DMS53 (cell line): ENCODE measurements around the gene OAF.
"Not testable (repeated sequence)": the region's sequence is repeated elsewhere in the genome, so short reads cannot be mapped to it uniquely, and the experiment has no call there.

ENCODE experiments used
- DNase-seq: peaks from one replicate; lab custom pipeline; 2025; lab: John Stamatoyannopoulos, UW

Gene OAF

DNA sequence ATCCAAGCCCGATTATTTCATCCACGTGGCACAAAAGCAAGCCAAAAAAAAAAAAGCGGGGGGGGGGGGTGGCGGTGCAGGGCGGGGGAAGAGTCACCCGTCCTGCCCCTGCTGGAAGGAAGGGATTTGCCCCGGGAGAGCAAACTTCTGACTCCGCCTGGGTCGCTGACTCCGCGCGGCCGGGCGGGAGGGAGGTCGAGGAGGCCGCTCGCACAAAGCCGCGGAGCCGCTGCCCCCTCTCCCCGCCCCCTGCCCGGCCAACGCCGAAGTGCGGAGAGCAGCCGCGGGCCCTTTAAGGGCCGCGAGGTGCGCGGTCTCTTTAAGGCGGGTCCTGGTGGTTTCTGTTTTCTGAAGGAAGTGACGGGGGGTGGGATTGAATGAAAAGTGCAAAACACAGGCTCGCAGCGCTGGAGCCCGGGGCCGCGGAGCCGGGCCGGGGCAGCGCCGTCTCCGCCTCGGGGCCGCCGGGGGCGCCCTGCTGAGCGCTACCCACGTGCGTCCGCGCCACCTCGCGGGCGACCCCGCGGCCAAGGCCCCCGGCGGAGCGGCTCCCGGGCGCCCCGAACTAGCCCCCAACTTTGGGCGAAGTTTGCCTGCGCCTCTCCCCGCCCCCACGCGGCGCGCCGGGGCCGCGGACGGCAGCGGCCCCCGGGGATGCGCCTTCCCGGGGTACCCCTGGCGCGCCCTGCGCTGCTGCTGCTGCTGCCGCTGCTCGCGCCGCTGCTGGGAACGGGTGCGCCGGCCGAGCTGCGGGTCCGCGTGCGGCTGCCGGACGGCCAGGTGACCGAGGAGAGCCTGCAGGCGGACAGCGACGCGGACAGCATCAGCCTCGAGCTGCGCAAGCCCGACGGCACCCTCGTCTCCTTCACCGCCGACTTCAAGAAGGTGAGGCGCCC is at the start of gene OAF:
OAF (plus strand) TSS at position 407 of the 896 bp plus-strand sequence; CDS start at position 655, 248 bp downstream.
- DNase-seq: peak; percentile 60

DNA sequence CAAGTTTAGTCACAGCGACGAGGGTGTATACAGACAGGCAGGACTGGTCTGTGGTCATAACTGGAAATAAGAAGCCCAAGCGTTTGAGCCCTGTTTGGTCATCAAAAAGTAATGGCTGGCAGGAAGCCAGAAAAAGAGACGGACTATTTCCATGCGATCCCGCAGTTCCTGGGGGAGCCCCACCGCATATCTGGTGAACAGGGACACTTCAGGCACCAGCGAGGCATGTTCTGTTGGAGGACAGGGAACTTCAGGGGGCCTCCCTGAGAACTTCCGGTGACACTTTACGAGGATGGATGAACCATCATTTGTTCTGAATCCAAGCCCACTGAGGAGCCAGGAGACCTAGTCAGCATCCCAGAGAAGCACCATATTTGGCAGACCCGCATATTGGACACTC is 43.2 kb upstream of the OAF start:
- no peak for DNase-seq

DNA sequence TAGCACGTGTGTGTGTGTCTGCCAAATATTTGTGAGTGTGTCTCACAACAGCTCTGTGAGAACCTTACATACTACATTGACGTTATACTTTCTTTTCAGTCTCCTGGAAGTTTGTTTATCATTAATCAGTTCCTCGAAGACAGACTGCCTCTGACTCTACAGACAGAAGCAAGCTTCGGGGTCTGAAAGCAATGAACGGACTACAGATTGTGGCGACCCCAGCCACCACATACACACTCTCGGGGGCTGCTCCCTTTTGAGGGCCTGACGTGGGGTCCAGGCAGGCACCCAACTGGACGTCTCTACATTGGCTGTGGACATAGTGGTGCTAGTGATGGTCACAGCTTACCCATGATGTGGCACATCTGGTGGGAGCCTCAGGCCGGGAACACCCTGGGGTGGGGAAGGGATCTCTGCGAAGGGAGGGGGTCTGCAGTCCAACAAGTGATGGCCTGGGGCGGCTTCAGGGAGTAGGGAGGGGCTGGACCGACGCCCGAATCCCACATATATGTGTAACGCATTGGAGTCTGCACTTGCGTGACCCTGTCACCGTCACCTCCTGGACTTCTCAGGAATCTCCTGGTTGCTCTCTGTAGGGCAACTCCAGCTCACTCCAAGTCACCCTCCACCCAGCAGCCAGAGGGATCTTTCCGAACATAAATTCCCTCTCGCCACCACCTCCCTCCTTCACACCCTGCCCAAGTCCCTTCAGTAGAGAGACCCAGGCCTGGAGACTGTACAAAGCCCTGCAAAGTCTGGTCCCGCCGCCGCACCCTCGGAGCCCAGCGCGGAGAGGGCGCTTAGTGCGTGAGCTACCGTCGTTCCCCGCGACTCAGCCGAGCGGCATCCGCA is 42.5 kb upstream of the OAF start:
- no peak for DNase-seq

DNA sequence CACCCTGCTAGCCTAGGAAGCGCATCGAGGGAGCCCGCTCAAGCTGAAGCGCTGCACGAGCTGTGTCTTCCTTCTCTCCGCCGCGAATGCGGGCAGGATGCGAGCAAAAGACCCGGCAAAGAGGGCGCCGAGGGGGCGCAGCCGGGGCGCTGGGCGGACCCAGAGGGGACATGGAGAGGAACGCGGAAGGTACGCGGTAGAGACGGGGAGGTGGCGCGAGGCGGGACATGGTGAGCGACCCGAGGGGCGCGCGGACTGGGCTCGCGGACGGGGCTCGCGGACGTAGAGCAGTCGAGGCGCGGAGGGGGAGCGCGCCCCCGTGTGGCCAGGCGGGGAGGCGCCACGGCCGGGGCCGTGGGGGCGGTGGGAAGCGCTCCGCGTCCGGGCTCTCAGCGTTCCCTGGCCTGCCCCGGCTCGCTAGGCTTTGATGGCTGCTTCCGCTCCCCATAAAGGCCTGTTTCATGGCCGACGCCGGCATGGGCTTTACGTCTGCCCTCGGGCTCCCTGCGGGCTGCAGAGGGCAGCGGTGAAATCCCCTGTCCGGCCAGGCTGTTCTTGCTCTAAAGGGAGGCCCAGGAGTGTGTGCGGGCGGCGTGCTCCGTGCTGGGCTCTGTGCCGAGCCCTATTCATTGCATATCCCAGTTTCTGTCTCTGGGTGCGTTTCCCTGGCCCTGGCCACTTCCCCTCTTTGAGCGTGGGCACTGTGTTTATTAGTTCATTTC is 41.7 kb upstream of the OAF start:
- peak; percentile 87 for DNase-seq

DNA sequence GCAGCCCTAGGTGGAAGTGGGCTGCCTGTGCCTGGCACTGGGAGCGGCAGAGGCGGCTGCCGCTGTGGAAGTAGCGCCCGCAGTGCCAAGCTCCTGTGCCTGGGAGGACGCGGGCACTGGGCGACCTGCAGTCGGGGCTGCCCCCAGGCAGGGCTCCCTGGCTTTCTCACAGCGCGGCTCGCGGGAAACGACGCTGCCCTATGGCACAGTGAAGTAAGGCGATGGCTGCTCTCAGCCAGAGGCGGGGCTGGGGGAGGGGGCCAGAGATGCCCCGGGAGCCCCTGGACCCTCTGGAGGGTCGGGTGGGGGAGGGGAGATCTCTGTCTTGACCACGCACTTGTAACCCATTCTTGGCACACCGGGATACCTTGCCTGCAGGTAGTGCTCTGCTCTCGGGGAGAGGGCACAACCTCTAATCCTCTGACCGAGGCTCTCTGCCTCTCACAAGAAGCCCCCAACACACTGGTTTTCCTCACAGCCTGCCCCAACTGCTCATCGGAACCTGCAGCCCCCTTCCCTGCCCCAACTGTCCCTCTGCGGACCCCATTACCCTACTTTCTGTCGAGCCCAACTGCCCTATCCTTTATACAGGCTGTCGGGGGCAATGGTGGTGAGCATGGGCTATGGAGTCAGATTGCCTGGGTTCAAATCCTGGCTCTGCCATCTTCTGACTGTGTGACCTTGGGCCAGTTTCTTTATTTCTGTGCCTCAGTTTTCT is 40.7 kb upstream of the OAF start:
- DNase-seq: peak; percentile 35

DNA sequence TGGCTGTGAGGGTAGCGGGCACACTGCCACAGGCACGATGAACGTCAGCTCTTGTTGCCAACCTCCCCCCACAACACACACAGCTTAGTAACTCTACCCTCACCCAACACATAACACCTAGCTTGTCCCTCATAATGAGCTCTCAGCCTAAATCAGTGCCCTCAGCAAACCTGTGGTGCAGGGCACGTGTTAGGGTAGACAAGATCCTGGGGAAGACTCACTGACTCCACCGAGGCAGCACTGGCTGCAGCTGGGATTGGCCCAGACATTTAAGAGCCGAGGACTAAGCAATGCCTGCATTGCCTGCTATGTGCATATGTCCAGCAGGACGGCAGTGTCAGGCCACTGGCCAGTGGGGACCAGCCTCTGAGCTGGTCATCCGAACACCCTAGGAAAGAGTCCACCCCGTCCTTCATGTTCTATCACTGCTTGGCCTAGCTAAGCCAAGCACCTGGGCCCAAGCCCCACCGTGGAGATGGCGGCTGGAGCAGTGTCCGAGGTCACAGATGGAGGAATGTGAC is 40.0 kb upstream of the OAF start:
- DNase-seq: no peak

DNA sequence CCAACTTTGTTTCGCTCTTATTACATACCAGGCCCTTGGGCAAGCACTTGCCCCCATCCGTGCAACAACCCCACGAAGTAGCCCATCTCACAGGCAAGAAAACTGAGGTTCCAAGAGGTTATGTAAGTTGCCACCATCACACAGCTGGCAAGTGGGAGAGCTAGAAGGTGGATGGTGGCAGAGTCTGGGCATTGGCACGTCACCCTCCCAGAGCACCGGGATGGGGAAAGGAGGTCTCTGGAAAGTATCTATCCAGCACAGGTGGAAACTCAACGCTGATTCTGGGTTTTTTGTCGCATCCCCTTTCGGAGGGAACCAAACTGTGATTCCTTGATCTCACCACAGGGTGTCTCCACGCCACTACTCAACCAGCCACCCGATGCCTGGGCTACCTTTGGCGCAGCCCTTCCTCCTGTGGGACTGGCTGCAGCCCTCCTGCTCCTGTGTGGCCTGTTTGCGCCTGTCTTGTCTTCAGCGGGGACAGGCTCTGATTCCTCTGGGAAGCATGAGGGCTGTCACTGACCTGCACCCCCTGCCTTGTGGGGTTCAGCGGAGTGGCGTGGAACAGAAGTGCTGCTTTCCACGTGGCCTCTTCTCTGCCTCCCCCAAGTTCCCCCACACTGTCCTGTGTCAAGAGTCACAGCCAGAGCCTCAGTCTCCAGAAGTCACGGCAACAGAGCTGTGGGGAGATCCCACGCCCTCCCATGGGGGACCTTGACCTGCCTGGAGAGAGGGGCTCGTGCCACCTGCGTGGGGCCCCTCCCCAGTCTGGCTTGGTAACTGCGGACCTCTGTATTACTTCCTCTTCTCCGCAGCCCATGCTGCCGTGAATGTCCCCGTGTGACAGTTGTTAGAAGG is 38.5 kb upstream of the OAF start:
- DNase-seq: peak; percentile 87

DNA sequence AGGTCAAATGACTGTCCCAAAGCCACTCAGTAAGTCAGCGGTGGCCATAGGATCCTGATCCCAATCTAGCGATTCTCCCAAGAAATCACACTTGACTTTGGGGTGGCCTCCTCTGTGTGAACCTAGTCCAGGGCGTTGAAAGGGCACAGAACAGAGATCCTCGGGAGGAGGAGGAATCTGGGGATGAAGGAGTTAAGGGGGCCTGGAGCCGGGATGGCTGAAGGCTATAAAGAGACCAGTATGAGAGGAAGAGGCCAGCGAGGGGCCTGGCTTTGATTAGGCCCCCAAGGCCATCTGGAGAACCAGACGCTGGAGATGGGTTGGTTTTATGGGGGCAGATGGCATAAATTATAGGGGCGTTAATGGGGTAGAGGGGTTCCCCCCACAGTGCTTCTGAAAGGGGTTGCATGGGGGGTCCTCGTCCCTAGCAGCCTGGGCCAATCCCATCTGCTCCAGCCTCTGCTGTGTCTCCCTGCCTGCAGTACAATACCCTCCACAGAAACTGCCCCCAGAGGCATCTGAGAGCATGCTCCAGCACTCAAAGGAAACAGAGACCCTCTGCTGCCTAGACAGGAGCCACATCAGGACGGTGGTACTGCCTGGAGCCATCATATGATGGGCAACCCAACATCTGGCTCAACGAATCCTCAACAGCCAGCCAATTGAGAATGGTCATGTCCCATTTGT is 37.7 kb upstream of the OAF start:
- no peak for DNase-seq

DNA sequence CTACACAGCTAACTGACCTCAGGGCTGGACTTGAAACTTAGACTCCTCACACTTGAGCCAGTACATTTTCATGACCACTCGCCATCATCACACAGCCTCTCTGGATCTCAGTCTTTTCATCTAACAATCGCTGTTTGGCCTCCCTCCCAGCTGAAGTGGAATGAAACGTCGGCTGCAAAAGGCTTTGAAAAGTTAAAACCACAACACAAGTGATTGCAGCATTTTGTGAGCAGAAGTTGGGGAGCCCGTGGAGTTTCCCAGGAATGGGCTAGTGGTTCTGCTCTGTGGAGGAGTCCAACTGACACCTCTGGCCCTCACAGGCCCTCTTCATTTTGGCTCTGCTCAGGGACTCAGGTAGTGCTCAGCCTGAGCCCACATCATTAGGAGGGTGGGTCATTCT is 37.0 kb upstream of the OAF start:
- no peak for DNase-seq

DNA sequence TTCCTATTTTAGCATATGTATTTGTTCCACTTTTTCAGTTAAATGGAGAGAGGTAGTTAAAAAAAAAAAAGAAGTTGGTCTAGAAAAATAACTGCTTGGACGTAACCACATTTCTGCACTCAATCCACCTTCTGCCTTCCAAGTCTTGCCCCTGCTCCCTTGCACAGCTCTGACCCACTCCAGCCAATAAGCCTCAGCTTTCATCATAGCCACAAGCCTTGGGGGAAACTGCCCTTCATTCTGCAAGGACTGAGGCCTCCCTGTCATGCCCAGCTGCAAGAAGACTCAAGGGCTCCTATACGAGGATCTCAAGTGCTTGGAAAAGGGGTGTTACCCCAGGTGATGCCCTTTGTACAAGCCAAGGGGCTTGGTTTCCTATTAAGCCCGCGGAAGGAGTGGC is 36.0 kb upstream of the OAF start:
- DNase-seq: no peak

DNA sequence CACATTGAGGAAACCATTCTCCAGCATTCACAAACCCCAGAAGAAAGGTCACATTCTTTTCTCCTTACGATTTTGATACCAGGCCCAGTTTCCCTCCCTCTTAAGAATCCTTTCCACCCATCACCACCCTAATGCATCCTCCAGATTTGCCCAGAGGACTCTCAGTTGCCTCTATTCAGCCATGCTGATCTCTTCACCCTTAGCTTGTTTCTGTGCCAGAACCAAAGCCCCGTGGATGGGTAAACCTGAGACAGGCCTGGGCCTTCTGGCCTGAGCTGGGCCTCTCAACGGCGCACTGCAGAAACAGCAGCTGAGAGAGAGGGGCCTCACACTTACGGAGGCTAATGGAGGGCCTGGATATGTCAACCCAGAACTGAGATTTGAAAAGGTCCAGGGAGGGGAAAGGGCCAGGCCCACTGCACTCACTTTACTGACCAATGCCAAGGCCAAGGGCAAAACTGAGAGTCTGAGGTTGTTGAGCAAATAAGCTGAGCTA is 32.2 kb upstream of the OAF start:
- no peak for DNase-seq

DNA sequence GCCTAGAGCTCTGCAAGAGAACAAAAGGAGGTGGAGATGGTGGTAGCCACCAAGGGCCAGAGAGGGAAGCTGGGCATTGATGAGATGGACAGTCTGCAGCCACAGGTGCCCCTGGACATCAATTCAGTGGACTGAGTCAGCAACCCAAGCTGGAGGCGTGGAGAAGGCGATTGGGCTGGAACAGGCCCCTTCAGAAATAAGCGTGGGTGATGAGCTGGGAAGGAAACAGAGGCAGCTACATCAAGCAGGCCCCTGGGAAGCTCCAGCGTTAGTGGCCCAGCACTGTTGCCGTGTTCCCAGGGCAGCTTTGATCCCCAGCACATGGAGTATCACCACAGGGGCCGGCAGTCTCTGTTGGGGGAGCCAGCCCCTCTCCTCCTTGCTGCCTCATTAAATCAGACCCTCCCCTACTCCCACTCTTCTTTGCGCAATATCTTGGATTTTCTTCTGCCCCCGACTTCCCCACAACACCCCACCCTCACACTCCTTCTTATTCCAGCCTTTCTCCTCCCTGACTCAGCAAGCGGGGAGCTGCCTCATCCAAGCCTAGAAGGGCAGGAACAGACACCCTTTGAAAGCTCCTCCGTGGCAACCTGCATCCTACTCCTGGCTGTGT is 31.7 kb upstream of the OAF start:
- DNase-seq: no peak

DNA sequence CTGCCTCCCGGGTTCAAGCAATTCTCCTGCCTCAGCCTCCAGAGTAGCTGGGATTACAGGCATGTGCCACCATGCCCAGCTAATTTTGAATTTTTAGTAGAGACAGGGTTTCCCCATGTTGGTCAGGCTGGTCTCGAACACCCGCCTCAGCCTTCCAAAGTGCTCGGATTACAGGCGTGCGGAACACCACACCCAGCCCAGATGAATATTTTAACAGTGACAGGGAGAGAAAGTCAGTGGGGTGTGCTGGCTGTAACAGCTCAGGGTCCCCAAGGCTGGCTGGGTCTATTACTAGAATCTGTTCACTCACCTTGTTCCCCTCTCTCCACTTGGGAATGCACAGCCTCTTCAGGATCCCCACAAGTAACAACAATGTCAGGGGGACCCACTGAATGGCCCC is 30.8 kb upstream of the OAF start:
- not testable (repeated sequence) for DNase-seq

DNA sequence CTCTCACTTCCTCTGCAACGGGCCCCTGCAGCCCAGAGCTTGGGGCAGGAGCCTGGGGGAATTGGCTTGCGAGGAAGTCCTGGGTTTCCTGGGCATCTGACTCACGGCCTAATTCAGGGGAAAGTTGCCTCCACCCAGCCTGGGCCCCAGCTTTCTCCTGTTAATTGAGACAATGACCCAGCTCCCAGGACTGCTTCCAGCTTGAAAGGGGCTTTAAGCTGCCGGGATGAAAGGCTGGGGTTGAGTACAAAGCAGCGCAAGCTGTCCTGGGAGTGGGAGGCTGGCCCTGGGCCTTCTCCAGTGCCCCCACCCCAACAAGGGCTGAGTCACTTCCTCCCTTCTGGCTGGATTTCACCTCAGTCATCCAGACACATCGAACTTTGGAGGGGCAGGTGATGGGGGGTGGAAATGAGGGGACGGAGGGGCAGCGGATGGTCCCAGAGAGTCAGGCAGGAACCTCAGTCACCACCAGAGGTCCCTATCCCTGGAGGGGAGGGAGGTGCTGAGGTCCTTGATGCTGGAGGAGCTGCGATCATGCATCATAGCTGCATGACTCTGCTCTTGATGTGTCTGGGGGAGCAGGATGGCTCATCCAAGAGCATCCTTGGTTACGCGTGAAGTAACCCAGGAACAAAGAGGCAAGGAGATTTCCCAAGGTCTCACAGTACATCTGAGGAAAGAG is 30.1 kb upstream of the OAF start:
- DNase-seq: no peak

DNA sequence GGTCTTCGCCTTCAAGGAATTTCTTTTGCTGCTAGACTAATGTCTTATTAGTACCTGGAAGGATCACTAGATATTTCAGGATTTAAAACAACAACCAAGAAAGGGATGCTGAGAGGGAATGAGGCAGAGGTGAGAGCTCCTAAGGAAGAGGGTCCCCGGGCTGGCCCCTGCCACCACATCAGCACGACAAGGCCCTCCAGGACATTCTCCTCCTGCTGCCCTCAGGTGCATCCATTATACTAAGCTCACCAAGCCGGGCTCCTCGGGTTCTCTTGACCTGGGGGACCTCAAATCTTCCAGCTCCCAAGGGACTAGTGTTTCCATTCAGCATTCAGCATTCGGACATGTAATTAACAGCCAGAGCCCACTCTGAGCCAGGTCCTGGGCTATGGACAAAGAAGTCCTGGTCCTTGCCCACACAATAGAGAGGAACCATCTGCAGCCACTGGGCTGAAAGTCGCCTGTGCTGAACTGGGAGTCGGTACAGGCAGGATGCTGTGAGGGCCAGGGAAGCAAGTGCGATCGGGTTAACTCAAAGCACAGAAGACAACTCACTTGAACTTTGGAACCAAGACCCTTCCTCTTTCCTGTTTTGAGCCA is 29.4 kb upstream of the OAF start:
- no peak for DNase-seq

DNA sequence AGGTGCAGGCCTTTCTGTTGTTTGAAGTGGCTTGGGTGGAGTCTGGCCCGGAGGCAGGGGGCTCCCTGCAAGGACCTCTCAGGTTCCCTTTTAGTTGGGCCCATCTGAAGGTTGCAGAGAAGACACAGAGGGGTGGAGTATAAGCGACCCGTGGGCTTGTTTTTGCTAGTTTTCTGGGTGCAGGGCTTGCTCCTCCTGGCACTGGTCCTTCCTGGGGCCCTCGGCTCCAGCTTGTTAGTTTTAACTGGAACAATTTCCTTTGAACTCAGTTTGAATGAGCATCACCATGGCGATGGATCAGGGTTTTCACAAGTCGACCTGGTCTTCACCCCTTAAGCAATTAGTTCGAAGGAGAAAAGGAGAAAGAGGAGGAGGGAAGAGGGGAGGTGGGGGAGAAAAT is 28.5 kb upstream of the OAF start:
- no peak for DNase-seq

DNA sequence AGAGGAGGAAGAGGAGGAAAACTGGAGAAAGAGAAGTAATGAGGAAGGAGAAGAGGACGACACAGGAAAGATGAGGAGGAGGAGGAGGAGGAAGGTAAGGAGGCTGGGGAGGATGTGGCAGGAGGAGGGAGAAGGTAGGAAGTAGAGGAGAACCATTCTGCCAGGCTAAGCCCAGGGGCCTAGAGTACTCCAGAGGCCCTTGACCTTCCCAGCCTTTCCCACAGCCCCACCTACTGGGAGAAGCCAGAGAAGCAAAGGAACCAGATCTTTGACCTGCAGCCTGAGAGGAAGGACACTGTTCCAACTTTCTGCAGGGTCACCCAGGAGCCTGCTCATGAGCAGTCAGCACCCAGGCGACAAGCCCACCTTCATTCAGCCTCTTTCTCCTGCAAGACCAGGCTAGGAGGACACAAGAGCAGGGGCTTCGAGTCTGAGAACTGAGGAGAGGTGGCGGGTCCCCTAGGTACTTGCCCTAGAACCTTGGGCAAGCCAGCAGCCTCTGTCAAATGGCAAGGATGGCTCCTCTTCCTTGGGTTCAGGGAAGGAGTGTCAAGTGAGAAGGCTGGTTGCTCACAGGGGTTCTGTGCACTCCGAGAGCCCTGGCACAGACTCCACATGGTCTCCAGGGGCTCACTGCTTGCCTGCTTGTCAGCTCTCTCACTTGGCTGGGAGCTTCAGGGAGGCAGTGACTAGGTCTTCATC is 27.9 kb upstream of the OAF start:
- peak; percentile 80 for DNase-seq

DNA sequence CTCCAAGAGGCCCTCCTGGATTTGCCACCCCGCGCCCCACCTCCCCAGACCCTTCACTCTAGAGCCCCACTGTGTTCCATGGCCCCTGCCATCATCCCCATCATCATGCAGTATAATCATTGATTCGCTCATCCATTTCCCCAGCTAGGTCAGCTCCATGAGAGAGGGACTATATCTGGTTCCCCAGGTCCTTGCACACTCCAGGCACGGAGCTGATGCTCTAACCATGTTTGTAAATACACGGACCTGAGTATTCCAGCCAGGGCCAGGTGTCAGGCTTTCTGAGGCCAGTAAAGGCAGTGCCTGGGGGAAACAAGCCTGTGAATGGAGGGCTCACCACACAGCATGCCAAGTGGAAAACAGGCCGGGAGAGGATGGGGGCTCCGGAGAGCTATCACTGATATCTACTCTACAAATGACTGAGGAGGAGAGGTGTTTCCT is 27.1 kb upstream of the OAF start:
- DNase-seq: no peak
